ENCODE results near the gene ZBTB24. TPM values are rescaled to one million over a fixed set of nuclear protein-coding genes. Genes with fewer than 3 reads are reported as not detected.
A peak's percentile ranks its signal among the peaks of the same experiment; 100 is the strongest.

The ZBTB24 gene
- total and polyA plus RNA-seq, 2 donors from 2014 or later = 3.1 to 12.0 TPM

GRCh38 chr6:109440331-109441068 is 42.5 kb downstream of the ZBTB24 start, which contains the start of the genes PPIL6 and SMPD2:
TSS of gene PPIL6 (minus strand) at chr6:109440628. CDS start at chr6:109440590, 38 bp downstream.
TSS of gene SMPD2 (plus strand) at chr6:109440724. CDS start at chr6:109441122, 398 bp downstream.
- Histone ChIP-seq H3K9ac (ENCODE audit: low read length in 3 of 3) (peak within 1 kb of the TSS; percentile 65 to 90 (median 71)), H3K9me3 (ENCODE audit: control insufficient read depth in 2 of 3, insufficient read depth in 1 of 3, low read length in 3 of 3) (no peaks in the 10 kb centered on the region), H3K36me3 (ENCODE audit: control insufficient read depth in 2 of 3, insufficient read depth in 3 of 3, low read length in 3 of 3) (peaks cover 0 to 9% (median 5%) of the 10 kb centered on the region in 3 donors), H3K27me3 (ENCODE audit: control insufficient read depth, insufficient read depth, low read length) (no peaks in the 10 kb centered on the region), H3K4me3 (ENCODE audit: low read length in 3 of 3) (peak within 1 kb of the TSS; percentile 74 to 83 (median 81)), H3K27ac (ENCODE audit: low read depth in 2 of 2, low read length in 2 of 2) (peak within 1 kb of the TSS; percentile 75 to 78), H3K4me1 (ENCODE audit: control insufficient read depth in 2 of 3, insufficient read depth in 2 of 3, low read depth in 1 of 3, low read length in 3 of 3) (peaks cover 0 to 12% (median 7%) of the 10 kb centered on the region in 3 donors)
- TF ChIP-seq CTCF (IDR thresholded peaks at IDR 0.05; ENCODE audit: borderline replicate concordance, extremely low read depth, insufficient read depth) = peak; percentile 18
- DNase-seq (peak; percentile 95 to 98 (median 96)), FAIRE-seq (no peak)
- intact Hi-C loops (cut with DNase I) = no loop called here

GRCh38 chr6:109436041-109436440 is 47.0 kb downstream of the ZBTB24 start:
- H3K4me1 ChIP-seq (ENCODE audit: control insufficient read depth in 2 of 3, insufficient read depth in 2 of 3, low read depth in 1 of 3, low read length in 3 of 3) = no peaks in the 10 kb centered on the region
- DNase-seq = no peak
- H3K36me3 ChIP-seq (ENCODE audit: control insufficient read depth in 2 of 3, insufficient read depth in 3 of 3, low read length in 3 of 3) = no peaks in the 10 kb centered on the region
- no peak for FAIRE-seq
- TF ChIP-seq CTCF (IDR thresholded peaks at IDR 0.05; ENCODE audit: borderline replicate concordance, extremely low read depth, insufficient read depth) = no peak
- H3K9me3 ChIP-seq (ENCODE audit: control insufficient read depth in 2 of 3, insufficient read depth in 1 of 3, low read length in 3 of 3) = no peaks in the 10 kb centered on the region
- intact Hi-C loops (cut with DNase I) = no loop called here
- no peak overlapping the region for H3K9ac ChIP-seq (ENCODE audit: low read length in 3 of 3)
- H3K27ac ChIP-seq (ENCODE audit: low read depth in 2 of 2, low read length in 2 of 2) = no peak overlapping the region
- H3K4me3 ChIP-seq (ENCODE audit: low read length in 3 of 3) = no peak overlapping the region
- H3K27me3 ChIP-seq (ENCODE audit: control insufficient read depth, insufficient read depth, low read length) = no peaks in the 10 kb centered on the region

- Histone ChIP-seq H3K4me3 (ENCODE audit: low read length in 3 of 3) (no peak overlapping the region), H3K4me1 (ENCODE audit: control insufficient read depth in 2 of 3, insufficient read depth in 2 of 3, low read depth in 1 of 3, low read length in 3 of 3) (no peaks in the 10 kb centered on the region), H3K27me3 (ENCODE audit: control insufficient read depth, insufficient read depth, low read length) (no peaks in the 10 kb centered on the region), H3K27ac (ENCODE audit: low read depth in 2 of 2, low read length in 2 of 2) (no peak overlapping the region), H3K9me3 (ENCODE audit: control insufficient read depth in 2 of 3, insufficient read depth in 1 of 3, low read length in 3 of 3) (no peaks in the 10 kb centered on the region), H3K9ac (ENCODE audit: low read length in 3 of 3) (no peak overlapping the region), H3K36me3 (ENCODE audit: control insufficient read depth in 2 of 3, insufficient read depth in 3 of 3, low read length in 3 of 3) (no peaks in the 10 kb centered on the region)
- DNase-seq = no peak
- no peak for FAIRE-seq
- TF ChIP-seq CTCF (IDR thresholded peaks at IDR 0.05; ENCODE audit: borderline replicate concordance, extremely low read depth, insufficient read depth) = no peak
- intact Hi-C loops (cut with DNase I) = no loop called here
Observed at GRCh38 chr6:109434456-109434855, 48.6 kb downstream of the ZBTB24 start.
